Upper lobe of left lung (tissue), 6 donors: ENCODE measurements around the gene MDFI. TPM values are rescaled to one million over a fixed set of nuclear protein-coding genes. Genes with fewer than 3 reads are reported as not detected.

ENCODE experiments used
- ATAC-seq, 2 donors: fragments of 200-7000 bp; cut with Tn5 transposase; one replicate each; pipeline ENCODE4 v1.9.1; 2022; ENCODE audit warnings: mild to moderate bottlenecking in 2 of 2, moderate library complexity in 2 of 2; ENCODE audit not compliant: low FRiP score in 2 of 2
- DNase-seq, 2 donors: peaks; one replicate each; pipeline ENCODE4 v3.0.0-alpha.2; 2019 to 2020
- H3K27ac ChIP-seq, 4 donors: fragments of 200-600 bp; sonication (generic); one replicate each; pipeline ENCODE4 v1.5.1; 2016 to 2019
- H3K27me3 ChIP-seq, 4 donors: fragments of 200-600 bp; sonication (generic); one replicate each; pipeline ENCODE4 v1.5.1; 2017 to 2019
- H3K36me3 ChIP-seq, 4 donors: fragments of 200-600 bp; sonication (generic); one replicate each; pipeline ENCODE4 v1.5.1; 2016 to 2019
- H3K4me1 ChIP-seq, 4 donors: fragments of 200-600 bp; sonication (generic); one replicate each; pipeline ENCODE4 v1.5.1; 2018 to 2019
- H3K4me3 ChIP-seq, 4 donors: fragments of 200-600 bp; sonication (generic); one replicate each; pipeline ENCODE4 v1.5.1; 2017 to 2019; ENCODE audit warnings: mild to moderate bottlenecking in 2 of 4, moderate library complexity in 1 of 4
- H3K9me3 ChIP-seq, 4 donors: fragments of 200-600 bp; sonication (generic); one replicate each; pipeline ENCODE4 v1.5.1; 2018 to 2019
- EP300 ChIP-seq, 4 donors: sonication (generic); formaldehyde crosslinking; IDR thresholded peaks; one replicate each; pipeline ENCODE4 v1.5.1; 2017; ENCODE audit warnings: antibody characterized with exemption in 4 of 4, control low read depth in 2 of 4
- POLR2A ChIP-seq, 4 donors: fragments of 450-650 bp; IDR thresholded peaks; one replicate each; pipeline ENCODE4 v1.5.1; 2016 to 2017; ENCODE audit warnings: antibody characterized with exemption in 4 of 4, mild to moderate bottlenecking in 2 of 4
- POLR2AphosphoS5 ChIP-seq, 2 donors: sonication (generic); formaldehyde crosslinking; IDR thresholded peaks; one replicate each; pipeline ENCODE4 v1.5.1; 2017; ENCODE audit warnings: antibody characterized with exemption in 2 of 2
- WGBS, 2 donors: methylation state at CpG; one replicate each; pipeline ENCODE4 v1.1.5; 2017 to 2018; 5-methylcytosine and 5-hydroxymethylcytosine counted together
- total RNA-seq, 6 donors: library from RNA; depleted of rRNA in 4 of 6; stranded (reverse); fragments of >200 nt in 4 of 6; gene quantifications; one replicate each; pipeline versions ENCODE4 v1.1.0 to v1.2.1, GENCODE V29; 2016 to 2021
- TF ChIP-seq, protein P1 (sequence below), 6 experiments: fragments of 450-650 bp in 4 of 6; fragments of 200-600 bp in 2 of 6; sonication (generic) in 2 of 6; IDR thresholded peaks; one replicate each; pipeline ENCODE4 v1.5.1; 2016 to 2019; ENCODE audit warnings: antibody characterized with exemption in 6 of 6
- donor health status: DM: no; HTN: no; CAD: no; lungs with moderate emphysema.
- donor health status: DM: no; HTN: yes; CAD: no; lungs with severe emphysema.

The MDFI gene
- total RNA-seq, 6 donors from 2014 or later, result 4.9 to 23.4 (median 8.0) TPM

- WGBS, 2 donors, result 10 to 13% methylated on average over 5 to 7 of the region's 7 CpGs
- Histone ChIP-seq H3K4me3 (no peak overlapping the region), H3K27ac (no peak overlapping the region), H3K9me3 (no peaks in the 10 kb centered on the region), H3K27me3 (no peaks in the 10 kb centered on the region), H3K36me3 (peaks cover 8 to 67% (median 50%) of the 10 kb centered on the region in 4 donors), H3K4me1 (no peaks in the 10 kb centered on the region)
- TF ChIP-seq POLR2AphosphoS5 (IDR thresholded peaks at IDR 0.05) (no peak), POLR2A (IDR thresholded peaks at IDR 0.05) (no peak)
- TF ChIP-seq, protein P1, sequence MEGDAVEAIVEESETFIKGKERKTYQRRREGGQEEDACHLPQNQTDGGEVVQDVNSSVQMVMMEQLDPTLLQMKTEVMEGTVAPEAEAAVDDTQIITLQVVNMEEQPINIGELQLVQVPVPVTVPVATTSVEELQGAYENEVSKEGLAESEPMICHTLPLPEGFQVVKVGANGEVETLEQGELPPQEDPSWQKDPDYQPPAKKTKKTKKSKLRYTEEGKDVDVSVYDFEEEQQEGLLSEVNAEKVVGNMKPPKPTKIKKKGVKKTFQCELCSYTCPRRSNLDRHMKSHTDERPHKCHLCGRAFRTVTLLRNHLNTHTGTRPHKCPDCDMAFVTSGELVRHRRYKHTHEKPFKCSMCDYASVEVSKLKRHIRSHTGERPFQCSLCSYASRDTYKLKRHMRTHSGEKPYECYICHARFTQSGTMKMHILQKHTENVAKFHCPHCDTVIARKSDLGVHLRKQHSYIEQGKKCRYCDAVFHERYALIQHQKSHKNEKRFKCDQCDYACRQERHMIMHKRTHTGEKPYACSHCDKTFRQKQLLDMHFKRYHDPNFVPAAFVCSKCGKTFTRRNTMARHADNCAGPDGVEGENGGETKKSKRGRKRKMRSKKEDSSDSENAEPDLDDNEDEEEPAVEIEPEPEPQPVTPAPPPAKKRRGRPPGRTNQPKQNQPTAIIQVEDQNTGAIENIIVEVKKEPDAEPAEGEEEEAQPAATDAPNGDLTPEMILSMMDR (IDR thresholded peaks at IDR 0.05), result peak; percentile 86 to 94 (median 89)
- peak in 1 of 2 donors; percentile 64 for DNase-seq
- ATAC-seq, result peak; percentile 51 to 79
Observed at GRCh38 chr6:41591859-41592502, 46.3 kb upstream of the MDFI start.

DNA sequence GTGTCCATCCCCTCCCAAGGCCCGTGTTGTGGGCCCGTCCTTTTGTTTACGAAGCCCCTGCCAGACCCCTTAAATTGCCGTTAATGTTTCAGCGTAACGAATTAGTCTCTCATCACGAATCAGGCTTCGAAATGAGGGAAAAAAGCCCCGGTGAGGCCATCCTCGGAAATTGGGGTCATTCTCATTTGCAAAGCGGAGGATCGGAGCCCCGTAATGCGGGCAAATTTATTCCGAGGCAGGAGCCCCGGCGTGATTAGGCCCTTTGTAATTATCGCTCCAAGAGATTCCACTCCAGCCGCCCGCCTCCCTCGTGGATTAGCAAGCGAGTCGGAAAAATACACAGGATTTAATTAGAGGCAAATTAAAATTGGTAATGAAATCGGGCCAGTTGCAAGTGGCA is 44.9 kb upstream of the MDFI start:
- Histone ChIP-seq H3K27ac (no peak overlapping the region), H3K9me3 (no peaks in the 10 kb centered on the region), H3K36me3 (peaks cover 8 to 64% (median 44%) of the 10 kb centered on the region in 4 donors), H3K27me3 (no peaks in the 10 kb centered on the region), H3K4me1 (no peaks in the 10 kb centered on the region), H3K4me3 (no peak overlapping the region)
- no peak for DNase-seq
- ATAC-seq, result no peak
- no peak for TF ChIP-seq EP300 (IDR thresholded peaks at IDR 0.05)
- TF ChIP-seq POLR2AphosphoS5 (IDR thresholded peaks at IDR 0.05), result no peak
- TF ChIP-seq POLR2A (IDR thresholded peaks at IDR 0.05), result no peak
- TF ChIP-seq, protein P1 (IDR thresholded peaks at IDR 0.05), result no peak
- WGBS, 2 donors, result 94 to 97% methylated on average over 24 of the region's 24 CpGs

- Histone ChIP-seq H3K4me1 (no peaks in the 10 kb centered on the region), H3K9me3 (no peaks in the 10 kb centered on the region), H3K27ac (no peak overlapping the region), H3K36me3 (peaks cover 8 to 64% (median 46%) of the 10 kb centered on the region in 4 donors), H3K27me3 (no peaks in the 10 kb centered on the region), H3K4me3 (no peak overlapping the region)
- ATAC-seq (no peak), DNase-seq (no peak)
- WGBS, 2 donors, result 84 to 88% methylated on average over 11 of the region's 11 CpGs
- TF ChIP-seq POLR2A (IDR thresholded peaks at IDR 0.05), result no peak
- no peak for TF ChIP-seq POLR2AphosphoS5 (IDR thresholded peaks at IDR 0.05)
- no peak for TF ChIP-seq EP300 (IDR thresholded peaks at IDR 0.05)
- TF ChIP-seq, protein P1 (IDR thresholded peaks at IDR 0.05), result no peak
Observed at GRCh38 chr6:41593839-41594238, 44.4 kb upstream of the MDFI start.

DNA sequence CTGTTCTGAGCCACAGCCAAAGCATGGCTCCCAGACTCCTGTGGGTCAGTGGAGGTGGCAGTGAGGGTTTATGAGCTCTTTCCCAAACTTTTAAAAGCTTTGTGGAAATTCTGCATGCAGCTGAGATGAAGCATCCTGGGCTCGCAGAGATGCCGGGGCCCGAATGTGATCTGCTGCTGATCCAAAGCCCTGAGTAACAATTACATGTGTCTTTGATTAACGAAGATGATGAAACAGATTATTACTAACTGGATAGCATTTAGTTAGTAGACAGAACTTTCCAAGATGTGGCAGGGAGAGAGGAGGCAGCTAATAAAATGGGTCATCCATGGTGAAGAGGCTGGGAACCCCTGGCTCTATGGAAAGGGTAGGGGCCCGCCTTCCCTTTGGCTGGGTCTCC is 43.9 kb upstream of the MDFI start:
- peaks cover 8 to 64% (median 47%) of the 10 kb centered on the region in 4 donors for H3K36me3 ChIP-seq

More for the DNA sequence above, 43.9 kb upstream of the MDFI start:
- DNase-seq (no peak), ATAC-seq (no peak)
- no peak for TF ChIP-seq EP300 (IDR thresholded peaks at IDR 0.05)
- no peak for TF ChIP-seq POLR2AphosphoS5 (IDR thresholded peaks at IDR 0.05)
- TF ChIP-seq, protein P1 (IDR thresholded peaks at IDR 0.05), result no peak
- no peak for TF ChIP-seq POLR2A (IDR thresholded peaks at IDR 0.05)
- Histone ChIP-seq H3K27me3 (no peaks in the 10 kb centered on the region), H3K4me3 (no peak overlapping the region), H3K27ac (no peak overlapping the region), H3K4me1 (no peaks in the 10 kb centered on the region), H3K9me3 (no peaks in the 10 kb centered on the region)
- WGBS, 2 donors, result 95 to 100% methylated on average over 5 of the region's 5 CpGs
